DOHH2 (cell line): Measurements from ENCODE around the gene TRMU.

ENCODE experiments used
- H3F3A ChIP-seq: fragments of 200-600 bp; sonication (generic), shearing (Covaris generic); 2 replicates; pipeline ENCODE4 v1.6.0; 2016; ENCODE audit warnings: antibody characterized with exemption, mild to moderate bottlenecking; ENCODE audit not compliant: control insufficient read depth, insufficient read depth
- H3K27ac ChIP-seq: fragments of 200-600 bp; sonication (generic); 2 replicates; pipeline ENCODE4 v1.5.1; 2014; ENCODE audit warnings: low read depth, mild to moderate bottlenecking, low read length, moderate library complexity
- H3K27me3 ChIP-seq: fragments of 200-600 bp; sonication (generic); 2 replicates; pipeline ENCODE4 v1.6.1; 2014; ENCODE audit warnings: mild to moderate bottlenecking, low read length, mixed read lengths; ENCODE audit not compliant: control insufficient read depth
- H3K36me3 ChIP-seq: fragments of 200-600 bp; sonication (generic); 2 replicates; pipeline ENCODE4 v1.6.1; 2014; ENCODE audit warnings: mild to moderate bottlenecking, low read length, moderate library complexity, mixed read lengths; ENCODE audit not compliant: control insufficient read depth
- H3K4me1 ChIP-seq: fragments of 200-600 bp; sonication (generic); 2 replicates; pipeline ENCODE4 v1.6.1; 2014; ENCODE audit warnings: mild to moderate bottlenecking, low read length, mixed read lengths; ENCODE audit not compliant: control insufficient read depth
- H3K4me2 ChIP-seq: fragments of 200-600 bp; sonication (generic); 2 replicates; pipeline ENCODE4 v1.6.0; 2014; ENCODE audit warnings: mild to moderate bottlenecking, low read length, moderate library complexity
- H3K4me3 ChIP-seq: fragments of 200-600 bp; sonication (generic); 2 replicates; pipeline ENCODE4 v1.5.1; 2014; ENCODE audit warnings: mild to moderate bottlenecking, low read length, mixed read lengths
- H3K79me2 ChIP-seq: fragments of 200-600 bp; sonication (generic); 2 replicates; pipeline ENCODE4 v1.6.1; 2014; ENCODE audit warnings: mild to moderate bottlenecking, low read length, mixed read lengths; ENCODE audit not compliant: control insufficient read depth
- H3K9me2 ChIP-seq: fragments of 200-600 bp; sonication (generic); replicated peaks from 2 replicates; pipeline ENCODE4 v1.6.1; 2014; ENCODE audit warnings: mild to moderate bottlenecking, low read length, mixed read lengths; ENCODE audit not compliant: control insufficient read depth
- H3K9me3 ChIP-seq: fragments of 200-600 bp; sonication (generic); 2 replicates; pipeline ENCODE4 v1.6.1; 2014; ENCODE audit warnings: antibody characterized with exemption, low read length, mixed read lengths; ENCODE audit not compliant: control insufficient read depth, insufficient read depth
- H4K20me1 ChIP-seq: fragments of 200-600 bp; sonication (generic); 2 replicates; pipeline ENCODE4 v1.6.0; 2014; ENCODE audit warnings: low read depth, mild to moderate bottlenecking, antibody characterized with exemption, low read length, moderate library complexity; ENCODE audit not compliant: control insufficient read depth, insufficient read depth
- EZH2phosphoT487 ChIP-seq: fragments of 200-600 bp; sonication (generic); IDR thresholded peaks from 2 replicates; pipeline ENCODE4 v1.6.1; 2017; ENCODE audit warnings: borderline replicate concordance, mild to moderate bottlenecking, antibody characterized with exemption, low read length, moderate library complexity, mixed read lengths
- TF ChIP-seq, protein P1 (sequence below): fragments of 200-600 bp; sonication (generic); IDR thresholded peaks from one replicate; pipeline ENCODE4 v1.5.1; 2014; ENCODE audit warnings: antibody characterized with exemption, mild to moderate bottlenecking, low read depth, low read length; ENCODE audit not compliant: poor library complexity, severe bottlenecking

The TRMU gene

GRCh38 chr22:46390105-46390651 is 54.7 kb downstream of the TRMU start:
- Histone ChIP-seq H4K20me1 (no peaks in the 10 kb centered on the region), H3K27ac (no peak overlapping the region), H3K4me2 (no peak overlapping the region), H3K9me3 (no peaks in the 10 kb centered on the region), H3K9me2 (no peaks in the 10 kb centered on the region), H3K27me3 (no peaks in the 10 kb centered on the region), H3K4me1 (no peaks in the 10 kb centered on the region), H3K79me2 (no peaks in the 10 kb centered on the region), H3F3A (no peaks in the 10 kb centered on the region), H3K4me3 (no peak overlapping the region), H3K36me3 (no peaks in the 10 kb centered on the region)
- TF ChIP-seq EZH2phosphoT487: no peak
- TF ChIP-seq, protein P1, sequence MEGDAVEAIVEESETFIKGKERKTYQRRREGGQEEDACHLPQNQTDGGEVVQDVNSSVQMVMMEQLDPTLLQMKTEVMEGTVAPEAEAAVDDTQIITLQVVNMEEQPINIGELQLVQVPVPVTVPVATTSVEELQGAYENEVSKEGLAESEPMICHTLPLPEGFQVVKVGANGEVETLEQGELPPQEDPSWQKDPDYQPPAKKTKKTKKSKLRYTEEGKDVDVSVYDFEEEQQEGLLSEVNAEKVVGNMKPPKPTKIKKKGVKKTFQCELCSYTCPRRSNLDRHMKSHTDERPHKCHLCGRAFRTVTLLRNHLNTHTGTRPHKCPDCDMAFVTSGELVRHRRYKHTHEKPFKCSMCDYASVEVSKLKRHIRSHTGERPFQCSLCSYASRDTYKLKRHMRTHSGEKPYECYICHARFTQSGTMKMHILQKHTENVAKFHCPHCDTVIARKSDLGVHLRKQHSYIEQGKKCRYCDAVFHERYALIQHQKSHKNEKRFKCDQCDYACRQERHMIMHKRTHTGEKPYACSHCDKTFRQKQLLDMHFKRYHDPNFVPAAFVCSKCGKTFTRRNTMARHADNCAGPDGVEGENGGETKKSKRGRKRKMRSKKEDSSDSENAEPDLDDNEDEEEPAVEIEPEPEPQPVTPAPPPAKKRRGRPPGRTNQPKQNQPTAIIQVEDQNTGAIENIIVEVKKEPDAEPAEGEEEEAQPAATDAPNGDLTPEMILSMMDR: no peak

GRCh38 chr22:46390652-46391301 is 55.3 kb downstream of the TRMU start:
- Histone ChIP-seq H3K36me3 (no peaks in the 10 kb centered on the region), H3K9me2 (no peaks in the 10 kb centered on the region), H4K20me1 (no peaks in the 10 kb centered on the region), H3K79me2 (no peaks in the 10 kb centered on the region), H3K9me3 (no peaks in the 10 kb centered on the region), H3K27me3 (no peaks in the 10 kb centered on the region), H3K27ac (no peak overlapping the region), H3F3A (no peaks in the 10 kb centered on the region), H3K4me1 (no peaks in the 10 kb centered on the region), H3K4me3 (no peak overlapping the region), H3K4me2 (no peak overlapping the region)
- TF ChIP-seq EZH2phosphoT487: no peak
- TF ChIP-seq, protein P1: no peak

DNA sequence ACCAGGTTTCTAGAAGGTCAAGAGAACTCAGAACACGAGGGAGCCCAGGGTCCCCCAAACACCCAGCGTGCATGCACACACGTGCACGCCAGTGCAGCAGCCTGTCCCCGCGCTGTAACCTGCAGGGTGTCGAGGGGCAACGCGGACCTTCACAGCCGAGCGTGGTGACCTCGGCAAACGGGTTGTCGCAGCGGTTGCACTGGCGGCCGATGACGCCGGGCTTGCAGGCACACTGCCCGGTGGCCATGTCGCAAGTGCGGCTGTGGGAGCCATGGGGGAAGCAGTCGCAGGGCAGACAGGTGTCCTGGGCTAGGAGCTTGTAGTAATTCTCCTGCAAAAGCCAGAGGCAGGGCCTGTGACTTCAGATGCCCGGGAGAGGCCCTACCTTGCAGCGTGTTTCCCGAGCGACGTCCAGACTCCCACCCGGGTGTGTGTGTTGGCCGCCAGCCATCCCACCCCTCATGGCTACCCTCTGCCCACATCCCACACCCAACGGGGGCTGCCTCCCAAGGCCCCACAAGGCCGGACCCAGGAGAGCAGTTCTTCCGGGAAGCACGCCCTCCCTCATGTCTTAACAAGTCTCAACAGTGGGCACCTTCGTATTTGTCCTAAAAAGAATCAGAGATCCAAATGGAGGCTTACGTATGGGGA is 56.1 kb downstream of the TRMU start:
- no peaks in the 10 kb centered on the region for H4K20me1 ChIP-seq
- H3K4me3 ChIP-seq: no peak overlapping the region
- H3K27me3 ChIP-seq: no peaks in the 10 kb centered on the region
- H3K4me1 ChIP-seq: no peaks in the 10 kb centered on the region
- TF ChIP-seq, protein P1: no peak
- TF ChIP-seq EZH2phosphoT487: no peak
- no peaks in the 10 kb centered on the region for H3K9me3 ChIP-seq
- no peak overlapping the region for H3K27ac ChIP-seq
- H3K4me2 ChIP-seq: no peak overlapping the region
- no peaks in the 10 kb centered on the region for H3K36me3 ChIP-seq
- no peaks in the 10 kb centered on the region for H3K79me2 ChIP-seq
- H3K9me2 ChIP-seq: no peaks in the 10 kb centered on the region
- no peaks in the 10 kb centered on the region for H3F3A ChIP-seq
